ENCODE data around the gene PPP1R9B. TPM values are rescaled to one million over a fixed set of nuclear protein-coding genes. Genes with fewer than 3 reads are reported as not detected.

PPP1R9B gene
- total and polyA plus RNA-seq, 2 of the 8 experiments (the other 6 are each of a cell fraction or from before 2014, with no cell fraction given): 5.2 to 13.1 TPM

GRCh38 chr17:50100921-50101345, 49.5 kb downstream of the PPP1R9B start:
- peak overlapping the region; percentile 43 to 56; a peak in 3 of 4 replicates for H3K4me2 ChIP-seq (ENCODE audit: insufficient read depth in 1 of 2, low read depth in 2 of 2, low read length in 2 of 2)
- peaks cover 0 to under 1% of the 10 kb centered on the region in 2 experiments; a peak in 1 of 4 replicates for H3K79me2 ChIP-seq (ENCODE audit: control insufficient read depth in 1 of 2, insufficient read depth in 2 of 2, low read length in 2 of 2)
- H2BK12ac ChIP-seq (ENCODE audit: low read depth, low read length): 0 out of 2 replicates have a peak overlapping the region, but pooled peaks have one; percentile 43
- H3K4me3 ChIP-seq (ENCODE audit: extremely low read depth in 1 of 4, insufficient read depth in 2 of 4, low read depth in 3 of 4, low read length in 4 of 4): peak overlapping the region in 2 of 4 experiments; percentile 15 to 16; a peak in 3 of 8 replicates
- H2BK5ac ChIP-seq (ENCODE audit: low read depth, low read length): no peak overlapping the region; the same call in 1 of the 2 replicates
- H3K9me3 ChIP-seq (ENCODE audit: insufficient read depth in 2 of 2, low read depth in 1 of 2, low read length in 1 of 2): no peaks in the 10 kb centered on the region
- no peak overlapping the region; the same call in 1 of the 2 replicates for H3K18ac ChIP-seq (ENCODE audit: extremely low read depth, low read length)
- H2BK20ac ChIP-seq (ENCODE audit: low read length): no peak overlapping the region; the same call in 1 of the 2 replicates
- H3K36me3 ChIP-seq (ENCODE audit: control insufficient read depth in 2 of 4, insufficient read depth in 4 of 4, low read length in 3 of 4): peaks cover 0 to 9% (median 0%) of the 10 kb centered on the region in 4 experiments; a peak in 1 of 8 replicates
- H2AFZ ChIP-seq (ENCODE audit: low read length): no peak overlapping the region
- peaks cover 3% of the 10 kb centered on the region for H3K79me1 ChIP-seq (ENCODE audit: low read depth, low read length)
- H4K5ac ChIP-seq (ENCODE audit: insufficient read length, low read depth, low read length): no peak overlapping the region
- no peak overlapping the region for H3K27ac ChIP-seq (ENCODE audit: low read depth, low read length)
- peaks cover 5% of the 10 kb centered on the region; the same call in 1 of the 2 replicates for H3K23me2 ChIP-seq (ENCODE audit: low read depth, low read length)
- FAIRE-seq: no peak
- no peak overlapping the region for H3K23ac ChIP-seq (ENCODE audit: insufficient read length)
- H2BK15ac ChIP-seq (ENCODE audit: low read length): peak overlapping the region; percentile 72; the same call in 1 of the 2 replicates
- no peak overlapping the region for H2BK120ac ChIP-seq (replicated peaks; ENCODE audit: low read depth, low read length)
- H4K20me1 ChIP-seq (replicated peaks in 1 of 2; ENCODE audit: control insufficient read depth in 1 of 2, insufficient read depth in 2 of 2, low read length in 2 of 2): peaks cover 0 to 2% of the 10 kb centered on the region in 2 experiments
- ChIA-PET CTCF (ENCODE audit: partially characterized antibody) (interaction anchor here (0.6 to 15.7 kb wide), 10 partner anchors 9 to 264 kb away, joined by 3 to 412 read pairs (median 4); no protein-coding TSS in a partner anchor), POLR2A (ENCODE audit: partially characterized antibody) (interaction anchor here (1.7 kb wide), 1 partner anchor 10 kb away, joined by 6 read pairs; no protein-coding TSS in a partner anchor)
- no peak overlapping the region for H3K14ac ChIP-seq (ENCODE audit: insufficient read length)
- peak overlapping the region; percentile 29 for H4K91ac ChIP-seq (replicated peaks; ENCODE audit: insufficient read length, low read length)
- H2AK5ac ChIP-seq (ENCODE audit: low read depth, low read length): no peak overlapping the region
- peak overlapping the region; percentile 15; the same call in 1 of the 2 replicates for H4K8ac ChIP-seq (ENCODE audit: extremely low read depth, insufficient read depth, low read length)
- 55% methylated on average over 15 of the region's 15 CpGs; no CpG with 5 or more reads in 1 of the 2 experiments for WGBS, 2 experiments (ENCODE audit: extremely low coverage in 1 of 2, insufficient coverage in 1 of 2, insufficient read length in 1 of 2, insufficient replicate concordance in 2 of 2, low coverage in 1 of 2, low lambda C conversion rate in 2 of 2, missing lambda C conversion rate in 1 of 2)
- DNase-seq (ENCODE audit: low read depth in 1 of 2, low spot score in 2 of 2): no peak
- H3K4me1 ChIP-seq (replicated peaks in 1 of 4; ENCODE audit: control insufficient read depth in 3 of 4, insufficient read depth in 4 of 4, low read length in 3 of 4): peaks cover 0 to 25% (median 15%) of the 10 kb centered on the region in 4 experiments; a peak in 6 of 7 replicates
- no peak overlapping the region for H3K56ac ChIP-seq (replicated peaks; ENCODE audit: insufficient read length, low read depth, low read length)
- no peaks in the 10 kb centered on the region; a peak in 1 of 7 replicates for H3K27me3 ChIP-seq (replicated peaks in 1 of 4; ENCODE audit: control insufficient read depth in 3 of 4, extremely low read depth in 1 of 4, insufficient read depth in 3 of 4, low read length in 3 of 4)
- H3K9ac ChIP-seq (replicated peaks in 1 of 4; ENCODE audit: extremely low read depth in 1 of 4, low read depth in 3 of 4, low read length in 3 of 4): no peak overlapping the region; a peak in 1 of 7 replicates
- H3K4ac ChIP-seq (replicated peaks; ENCODE audit: insufficient read length, low read depth, low read length): no peak overlapping the region
- TF ChIP-seq SIRT6 (IDR thresholded peaks at IDR 0.05; ENCODE audit: low read length) (no peak), HDAC2 (IDR thresholded peaks at IDR 0.05; ENCODE audit: borderline replicate concordance in 1 of 2, low read depth in 2 of 2, low read length in 2 of 2) (no peak), KDM4A (IDR thresholded peaks at IDR 0.05; ENCODE audit: low read depth, low read length, severe bottlenecking) (no peak), TEAD4 (IDR thresholded peaks at IDR 0.05; ENCODE audit: low read depth, low read length) (no peak), EGR1 (IDR thresholded peaks at IDR 0.05; ENCODE audit: borderline replicate concordance, low read depth, low read length) (no peak), RBBP5 (IDR thresholded peaks at IDR 0.05; ENCODE audit: borderline replicate concordance, low read depth, low read length) (no peak), BCL11A (IDR thresholded peaks at IDR 0.05; ENCODE audit: low read depth in 2 of 2, low read length in 2 of 2) (no peak), ASH2L (IDR thresholded peaks at IDR 0.05; ENCODE audit: low read length) (no peak), PHF8 (conservative IDR thresholded peaks at IDR 0.05; ENCODE audit: low read depth, low read length) (no peak), EZH2 (IDR thresholded peaks at IDR 0.05; ENCODE audit: low read depth, low read length, severe bottlenecking) (no peak), POLR2A (IDR thresholded peaks at IDR 0.05; ENCODE audit: control extremely low read depth in 1 of 2, low read depth in 2 of 2, low read length in 2 of 2) (no peak), YY1 (IDR thresholded peaks at IDR 0.05; ENCODE audit: low read depth, low read length) (no peak)
- TF ChIP-seq, protein P1, sequence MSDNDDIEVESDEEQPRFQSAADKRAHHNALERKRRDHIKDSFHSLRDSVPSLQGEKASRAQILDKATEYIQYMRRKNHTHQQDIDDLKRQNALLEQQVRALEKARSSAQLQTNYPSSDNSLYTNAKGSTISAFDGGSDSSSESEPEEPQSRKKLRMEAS (IDR thresholded peaks at IDR 0.05): no peak
